ENCODE results near the gene ITLN2. TPM values are rescaled to one million over a fixed set of nuclear protein-coding genes. Genes with fewer than 3 reads are reported as not detected.
A peak's percentile ranks its signal among the peaks of the same experiment; 100 is the strongest.
"Not testable (repeated sequence)": the region's sequence is repeated elsewhere in the genome, so short reads cannot be mapped to it uniquely, and the experiment has no call there.

Gene ITLN2
- polyA plus RNA-seq, 4 donors = not detected

GRCh38 chr1:160956966-160957365 lies 2.4 kb upstream of the ITLN2 start:
- DNase-seq (ENCODE audit: low read depth in 4 of 4, low spot score in 2 of 4) = no peak

DNA sequence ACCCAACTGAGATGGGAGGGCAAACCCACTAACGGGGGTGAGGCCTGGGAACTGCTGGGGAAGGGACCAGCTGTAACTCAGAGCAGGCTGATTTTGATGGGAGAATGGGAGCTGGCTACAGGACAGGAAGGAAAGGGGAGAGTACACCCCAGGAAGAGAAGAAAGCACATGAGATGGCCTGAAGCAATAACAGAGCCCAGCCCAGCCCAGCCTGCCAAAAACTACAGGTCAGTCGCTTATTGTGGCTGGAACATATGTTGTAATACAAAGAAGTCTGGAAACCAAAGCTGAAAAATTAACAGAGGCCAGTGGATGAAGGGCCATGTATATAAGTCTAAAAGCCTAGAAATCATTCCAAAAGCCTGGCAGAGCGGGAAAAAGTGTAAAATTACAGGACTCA lies 1.6 kb downstream of the ITLN2 start:
- DNase-seq (ENCODE audit: low read depth in 4 of 4, low spot score in 2 of 4) = no peak

GRCh38 chr1:160952129-160952510 lies 2.5 kb downstream of the ITLN2 start:
- no peak for DNase-seq (ENCODE audit: low read depth in 4 of 4, low spot score in 2 of 4)

GRCh38 chr1:160951443-160952128 lies 3.0 kb downstream of the ITLN2 start:
- DNase-seq (ENCODE audit: low read depth in 4 of 4, low spot score in 2 of 4) = peak in 2 of 4 donors; percentile 25 to 34

- DNase-seq (ENCODE audit: low read depth in 4 of 4, low spot score in 2 of 4) = no peak
These were observed 4.0 kb downstream of the ITLN2 start for GRCh38 chr1:160950657-160951056.

- no peak for DNase-seq (ENCODE audit: low read depth in 4 of 4, low spot score in 2 of 4)
These were observed 4.7 kb downstream of the ITLN2 start for GRCh38 chr1:160949881-160950280.

DNA sequence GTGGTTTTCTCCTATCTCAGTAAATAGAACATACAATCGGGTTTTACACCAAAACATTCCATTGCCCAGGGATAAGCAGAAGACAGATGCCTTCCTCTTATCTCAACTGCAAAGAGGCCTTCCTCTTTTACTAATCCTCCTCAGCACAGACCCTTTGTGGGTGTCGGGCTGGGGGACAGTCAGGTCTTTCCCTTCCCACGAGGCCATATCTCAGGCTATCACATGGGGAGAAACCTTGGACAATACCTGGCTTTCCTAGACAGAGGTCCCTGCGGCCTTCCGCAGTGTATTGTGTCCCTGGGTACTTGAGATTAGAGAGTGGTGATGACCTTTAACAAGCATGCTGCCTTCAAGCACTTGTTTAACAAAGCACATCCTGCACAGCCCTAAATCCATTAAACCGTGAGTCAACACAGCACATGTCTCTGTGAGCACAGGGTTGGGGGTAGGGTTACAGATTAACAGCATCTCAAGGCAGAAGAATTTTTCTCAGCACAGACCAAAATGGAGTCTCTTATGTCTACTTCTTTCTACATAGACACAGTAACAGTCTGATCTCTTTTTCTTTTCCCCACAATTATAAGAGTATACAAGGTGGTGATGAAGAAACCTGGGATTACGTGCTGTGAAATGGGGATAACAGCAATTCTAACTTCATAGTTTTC lies 5.3 kb downstream of the ITLN2 start:
- DNase-seq (ENCODE audit: low read depth in 4 of 4, low spot score in 2 of 4) = not testable (repeated sequence)

DNA sequence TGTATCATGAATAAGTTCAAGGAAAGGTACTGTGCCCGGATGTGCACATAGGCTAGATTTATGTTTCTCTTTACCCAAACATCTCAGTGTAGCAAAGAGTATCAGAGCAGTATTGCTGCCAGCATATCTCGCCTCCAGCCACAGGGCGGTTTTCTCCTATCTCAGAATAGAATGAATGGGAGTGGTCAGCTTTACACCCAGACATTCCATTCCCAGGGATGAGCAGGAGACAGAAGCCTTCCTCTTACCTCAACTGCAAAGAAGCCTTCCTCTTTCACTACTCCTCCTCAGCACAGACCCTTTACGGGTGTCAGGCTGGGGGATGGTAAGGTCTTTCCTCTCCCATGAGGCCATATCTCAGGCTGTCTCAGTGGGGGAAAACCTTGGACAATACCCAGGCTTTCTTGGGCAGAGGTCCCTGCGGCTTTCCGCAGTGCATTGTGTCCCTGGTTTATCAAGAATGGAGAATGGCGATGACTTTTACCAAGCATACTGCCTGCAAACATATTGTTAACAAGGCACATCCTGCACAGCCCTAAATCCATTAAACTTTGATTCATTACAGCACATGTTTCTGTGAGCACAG lies 7.3 kb downstream of the ITLN2 start:
- not testable (repeated sequence) for DNase-seq (ENCODE audit: low read depth in 4 of 4, low spot score in 2 of 4)

GRCh38 chr1:160945881-160946280 lies 8.7 kb downstream of the ITLN2 start:
- not testable (repeated sequence) for DNase-seq (ENCODE audit: low read depth in 4 of 4, low spot score in 2 of 4)

DNA sequence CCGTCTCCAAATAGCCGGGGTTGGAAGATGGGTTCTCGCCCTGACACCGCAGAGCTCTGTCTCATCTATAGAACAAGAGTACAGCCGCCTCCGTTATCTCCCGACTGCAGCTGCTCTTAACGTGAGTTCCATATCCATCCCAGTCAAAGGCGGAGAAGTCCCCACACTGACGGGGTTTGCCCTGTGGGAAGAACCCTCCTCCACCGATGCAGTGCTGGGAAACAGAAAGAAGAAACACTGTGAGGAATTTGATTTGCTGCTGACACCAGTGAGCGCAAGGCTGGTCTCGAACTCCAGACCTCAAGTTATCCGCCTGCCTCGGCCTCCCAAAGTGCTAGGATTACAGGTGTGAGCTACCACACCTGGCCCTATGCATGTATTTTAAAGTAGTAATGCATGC lies 9.5 kb downstream of the ITLN2 start:
- DNase-seq (ENCODE audit: low read depth in 4 of 4, low spot score in 2 of 4) = no peak

DNA sequence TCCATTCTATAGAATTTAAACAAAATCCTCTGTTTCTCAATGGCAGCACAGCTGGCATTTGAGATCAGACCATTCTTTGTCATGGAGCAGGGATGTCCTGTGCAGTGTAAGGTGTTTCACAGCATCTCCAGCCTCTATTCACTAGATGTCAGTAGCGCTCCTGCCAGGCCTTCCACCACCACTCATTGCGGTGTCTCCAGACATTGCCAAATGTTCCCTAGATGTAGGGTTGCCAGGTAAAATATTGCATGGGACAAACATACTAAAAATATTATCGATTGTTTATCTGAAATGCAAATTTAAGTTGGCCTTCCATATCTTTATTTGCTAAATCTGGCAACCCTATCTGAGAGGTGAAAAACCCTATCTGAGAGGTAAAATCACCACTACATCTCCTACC lies 11.7 kb downstream of the ITLN2 start:
- no peak for DNase-seq (ENCODE audit: low read depth in 4 of 4, low spot score in 2 of 4)

- DNase-seq (ENCODE audit: low read depth in 4 of 4, low spot score in 2 of 4) = not testable (repeated sequence)
These were observed 17.9 kb downstream of the ITLN2 start for GRCh38 chr1:160936666-160937065.

DNA sequence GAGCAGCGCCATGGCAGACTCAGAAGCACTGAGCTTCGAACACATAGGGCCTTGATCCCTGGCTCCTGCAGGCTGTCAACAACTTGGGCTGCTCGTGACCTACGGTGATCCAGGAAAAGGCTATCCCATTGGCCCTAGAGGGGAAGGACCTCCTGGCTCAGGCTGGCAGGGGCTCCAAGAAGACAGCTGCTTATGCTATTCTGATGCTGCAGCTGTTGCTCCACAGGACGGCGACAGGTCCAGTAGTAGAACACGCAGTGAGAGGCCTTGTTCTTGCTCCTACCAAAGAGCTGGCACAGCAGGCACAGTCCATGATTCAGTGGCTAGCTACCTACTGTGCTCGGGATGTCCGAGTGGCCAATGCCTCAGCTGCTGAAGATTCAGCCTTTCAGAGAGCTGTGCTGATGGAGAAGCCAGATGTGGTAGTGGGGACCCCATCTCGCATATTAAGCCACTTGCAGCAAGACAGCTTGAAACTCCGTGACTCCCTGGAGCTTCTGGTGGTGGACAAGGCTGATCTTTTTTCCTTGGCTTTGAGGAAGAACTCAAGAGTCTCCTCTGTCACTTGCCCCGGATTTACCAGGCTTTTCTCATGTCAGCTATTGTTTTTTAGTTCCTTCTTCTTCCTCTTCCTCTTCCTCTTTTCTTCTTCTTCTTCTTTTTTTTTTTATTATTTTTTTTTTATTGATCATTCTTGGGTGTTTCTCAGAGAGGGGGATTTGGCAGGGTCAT lies 18.9 kb downstream of the ITLN2 start:
- no peak for DNase-seq (ENCODE audit: low read depth in 4 of 4, low spot score in 2 of 4)

- DNase-seq (ENCODE audit: low read depth in 4 of 4, low spot score in 2 of 4) = not testable (repeated sequence)
These were observed 21.3 kb downstream of the ITLN2 start for GRCh38 chr1:160933305-160933704.

- no peak for DNase-seq (ENCODE audit: low read depth in 4 of 4, low spot score in 2 of 4)
These were observed 28.9 kb downstream of the ITLN2 start for GRCh38 chr1:160925652-160926244.

- DNase-seq (ENCODE audit: low read depth in 4 of 4, low spot score in 2 of 4) = no peak
These were observed 29.6 kb downstream of the ITLN2 start for GRCh38 chr1:160924791-160925651.

GRCh38 chr1:160916666-160917065 lies 37.9 kb downstream of the ITLN2 start:
- no peak for DNase-seq (ENCODE audit: low read depth in 4 of 4, low spot score in 2 of 4)

DNA sequence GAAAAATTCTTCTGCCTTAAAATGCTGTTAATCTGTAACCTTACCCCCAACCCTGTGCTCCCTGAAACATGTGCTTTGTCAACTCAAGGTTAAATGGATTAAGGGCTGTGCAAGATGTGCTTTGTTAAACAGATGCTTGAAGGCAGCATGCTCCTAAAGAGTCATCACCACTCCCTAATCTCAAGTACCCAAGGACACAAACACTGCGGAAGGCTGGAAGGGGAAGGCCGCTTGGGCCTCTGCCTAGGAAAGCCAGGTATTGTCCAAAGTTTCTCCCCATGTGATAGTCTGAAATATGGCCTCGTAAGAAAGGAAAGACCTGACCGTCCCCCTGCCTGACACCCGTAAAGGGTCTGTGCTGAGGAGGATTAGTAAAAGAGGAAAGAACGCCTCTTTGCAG lies 41.4 kb downstream of the ITLN2 start:
- not testable (repeated sequence) for DNase-seq (ENCODE audit: low read depth in 4 of 4, low spot score in 2 of 4)

DNA sequence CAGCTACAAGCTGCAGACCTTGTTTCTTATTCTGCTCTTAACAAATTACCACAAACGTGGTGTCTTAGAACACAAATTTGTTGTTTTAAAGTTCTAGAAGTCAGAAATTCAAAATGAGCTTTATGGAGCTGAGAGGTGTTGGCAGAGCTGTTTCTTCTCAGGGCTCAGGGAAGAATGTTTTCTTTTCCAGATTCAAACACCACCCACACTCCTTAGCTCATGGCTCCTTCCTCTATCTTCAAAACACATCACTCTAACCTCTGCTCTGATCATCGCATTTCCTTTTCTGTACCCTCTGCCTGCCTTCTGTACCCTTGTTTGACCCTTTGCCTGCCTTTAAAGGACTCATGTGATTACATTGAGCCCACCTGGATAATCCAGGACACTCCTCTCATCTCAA lies 42.7 kb downstream of the ITLN2 start:
- no peak for DNase-seq (ENCODE audit: low read depth in 4 of 4, low spot score in 2 of 4)

- DNase-seq (ENCODE audit: low read depth in 4 of 4, low spot score in 2 of 4) = no peak
These were observed 43.2 kb downstream of the ITLN2 start for GRCh38 chr1:160911441-160911840.
